Fibroblast of lung (primary cell): ENCODE results near the gene ALKBH6. TPM values are rescaled to one million over a fixed set of nuclear protein-coding genes. Genes with fewer than 3 reads are reported as not detected.

Source experiments
- DNase-seq, 2 donors: peaks; one replicate each; pipeline versions ENCODE4 v3.0.0 to v3.0.0-alpha.2; 2010; ENCODE audit warnings: low read depth in 2 of 2
- H2AFZ ChIP-seq: 2 replicates; pipeline ENCODE4 v1.5.1; 2012; ENCODE audit warnings: low read length, control low read depth, inconsistent platforms
- H3K27ac ChIP-seq: 2 replicates; pipeline ENCODE4 v1.5.1; 2011; ENCODE audit warnings: low read length, control low read depth; ENCODE audit not compliant: insufficient read depth
- H3K27me3 ChIP-seq: 2 replicates; pipeline ENCODE4 v1.5.1; 2011; ENCODE audit warnings: mild to moderate bottlenecking, low read length; ENCODE audit not compliant: control insufficient read depth, insufficient read depth
- H3K36me3 ChIP-seq: 2 replicates; pipeline ENCODE4 v1.5.1; 2011; ENCODE audit warnings: low read length; ENCODE audit not compliant: control insufficient read depth, insufficient read depth
- H3K4me1 ChIP-seq: 2 replicates; pipeline ENCODE4 v1.5.1; 2011; ENCODE audit warnings: low read length; ENCODE audit not compliant: control insufficient read depth, insufficient read depth; ENCODE audit errors: extremely low read depth
- H3K4me2 ChIP-seq: 2 replicates; pipeline ENCODE4 v1.5.1; 2011; ENCODE audit warnings: low read length, control low read depth; ENCODE audit not compliant: insufficient read depth; ENCODE audit errors: extremely low read depth
- H3K4me3 ChIP-seq, 4 experiments: fragments of 200-600 bp in 1 of 4; sonication (generic) in 1 of 4; replicated peaks in 1 of 4; 2 replicates each; pipeline ENCODE4 v1.5.1; 2011 to 2016; ENCODE audit warnings: low read length in 4 of 4, low read depth in 3 of 4, mild to moderate bottlenecking in 3 of 4, control low read depth in 2 of 4, inconsistent platforms in 1 of 4, mixed read lengths in 1 of 4; ENCODE audit not compliant: insufficient read depth in 1 of 4; ENCODE audit errors: control extremely low read depth in 1 of 4
- H3K79me2 ChIP-seq: 2 replicates; pipeline ENCODE4 v1.5.1; 2012; ENCODE audit warnings: mild to moderate bottlenecking, low read length, inconsistent platforms; ENCODE audit not compliant: control insufficient read depth, insufficient read depth
- H3K9ac ChIP-seq: 2 replicates; pipeline ENCODE4 v1.5.1; 2011; ENCODE audit warnings: mild to moderate bottlenecking, low read length, control low read depth; ENCODE audit not compliant: insufficient read depth
- H3K9me3 ChIP-seq: 2 replicates; pipeline ENCODE4 v1.5.1; 2012; ENCODE audit warnings: low read depth, low read length; ENCODE audit not compliant: control insufficient read depth, insufficient read depth
- H4K20me1 ChIP-seq: 2 replicates; pipeline ENCODE4 v1.5.1; 2011; ENCODE audit warnings: low read length; ENCODE audit not compliant: control insufficient read depth, insufficient read depth; ENCODE audit errors: extremely low read depth
- CTCF ChIP-seq, 2 donors: IDR thresholded peaks in 1 of 2; conservative IDR thresholded peaks in 1 of 2; 1 replicate in 1 of 2; 2 replicates in 1 of 2; pipeline ENCODE4 v1.5.1; 2011 to 2012; ENCODE audit warnings: low read length in 2 of 2, control low read depth in 1 of 2, inconsistent platforms in 1 of 2, low read depth in 1 of 2, mild to moderate bottlenecking in 1 of 2
- EZH2 ChIP-seq: IDR thresholded peaks from 2 replicates; pipeline ENCODE4 v1.5.1; 2012; ENCODE audit warnings: low read length, control low read depth, mild to moderate bottlenecking; ENCODE audit errors: missing control alignments
- polyA plus RNA-seq, 2 donors: library from polyadenylated mRNA; depleted of rRNA in 1 of 2; stranded (reverse) in 1 of 2; unstranded in 1 of 2; fragments of >200 nt; gene quantifications; 2 replicates each; pipeline ENCODE4 v1.2.1, GENCODE V29; 2011 to 2012; ENCODE audit warnings: missing spikeins in 1 of 2
- total RNA-seq: library from RNA; depleted of rRNA; stranded (reverse); fragments of >200 nt; gene quantifications from 2 replicates; pipeline ENCODE4 v1.2.1, GENCODE V29; 2014

ALKBH6 gene
- total and polyA plus RNA-seq, 2 donors (not counting 1 experiment from before 2014, with no cell fraction given) = 19.5 to 20.1 TPM

DNA sequence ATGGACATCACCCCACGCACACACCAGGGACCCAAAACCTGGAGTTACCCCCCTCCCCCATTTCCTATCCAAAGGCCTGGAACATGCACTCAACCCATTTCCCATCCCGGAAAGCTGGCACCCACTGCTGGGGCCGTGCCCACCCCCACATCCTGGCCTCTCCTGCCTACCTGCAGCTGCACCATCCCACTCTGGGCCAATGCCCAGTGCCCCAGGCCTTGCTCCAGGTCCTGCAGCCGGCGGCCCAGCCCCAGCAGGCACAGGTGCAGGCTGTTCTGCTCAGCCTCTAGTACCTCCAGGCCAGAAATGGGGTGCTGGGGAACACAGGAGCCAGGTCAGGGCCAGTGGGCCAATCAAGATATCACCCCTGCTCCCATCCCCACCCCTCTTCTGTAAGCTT is 7.1 kb downstream of the ALKBH6 start:
- DNase-seq = no peak
- no peaks in the 10 kb centered on the region for H3K27me3 ChIP-seq
- TF ChIP-seq CTCF (conservative IDR thresholded peaks at IDR 0.05 in 1 of 2, IDR thresholded peaks at IDR 0.05 in 1 of 2; ENCODE audit: low read depth in 1 of 2, low read length in 2 of 2) = no peak
- TF ChIP-seq EZH2 = no peak

DNA sequence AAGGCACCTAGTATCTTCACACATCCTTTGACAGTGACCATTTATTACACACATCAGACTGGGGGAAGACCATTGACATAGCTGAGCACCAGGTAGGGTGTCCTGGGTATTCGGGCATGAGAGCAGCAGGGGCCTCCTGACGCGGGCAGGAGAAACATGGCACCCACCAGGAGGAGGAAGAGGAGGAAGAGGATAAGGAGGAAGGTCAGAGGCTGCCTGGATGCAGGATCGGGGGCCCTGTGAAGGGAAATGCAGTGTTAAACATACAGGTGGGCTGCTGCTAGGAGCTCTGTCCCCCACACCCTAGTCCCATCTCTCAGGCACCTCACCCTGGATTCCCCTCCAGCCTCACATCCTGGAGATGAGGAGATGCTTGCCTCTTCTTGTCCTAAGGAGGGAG is 10.7 kb downstream of the ALKBH6 start:
- no peak for DNase-seq
- Histone ChIP-seq H3K4me3 (no peak overlapping the region), H3K36me3 (no peaks in the 10 kb centered on the region), H3K9ac (no peak overlapping the region), H4K20me1 (no peaks in the 10 kb centered on the region), H3K79me2 (no peaks in the 10 kb centered on the region), H3K4me2 (no peak overlapping the region), H3K9me3 (no peaks in the 10 kb centered on the region), H3K4me1 (peaks cover 4% of the 10 kb centered on the region), H3K27me3 (no peaks in the 10 kb centered on the region), H2AFZ (no peak overlapping the region), H3K27ac (no peak overlapping the region)
- TF ChIP-seq CTCF (conservative IDR thresholded peaks at IDR 0.05 in 1 of 2, IDR thresholded peaks at IDR 0.05 in 1 of 2; ENCODE audit: low read depth in 1 of 2, low read length in 2 of 2) (no peak), EZH2 (no peak)

More for the DNA sequence above, 7.1 kb downstream of the ALKBH6 start:
- Histone ChIP-seq H3K36me3 (no peaks in the 10 kb centered on the region), H3K4me3 (no peak overlapping the region), H2AFZ (no peak overlapping the region), H3K9me3 (no peaks in the 10 kb centered on the region), H3K9ac (no peak overlapping the region), H3K4me1 (peaks cover 3% of the 10 kb centered on the region), H3K79me2 (no peaks in the 10 kb centered on the region), H3K4me2 (no peak overlapping the region), H3K27ac (no peak overlapping the region), H4K20me1 (no peaks in the 10 kb centered on the region)

DNA sequence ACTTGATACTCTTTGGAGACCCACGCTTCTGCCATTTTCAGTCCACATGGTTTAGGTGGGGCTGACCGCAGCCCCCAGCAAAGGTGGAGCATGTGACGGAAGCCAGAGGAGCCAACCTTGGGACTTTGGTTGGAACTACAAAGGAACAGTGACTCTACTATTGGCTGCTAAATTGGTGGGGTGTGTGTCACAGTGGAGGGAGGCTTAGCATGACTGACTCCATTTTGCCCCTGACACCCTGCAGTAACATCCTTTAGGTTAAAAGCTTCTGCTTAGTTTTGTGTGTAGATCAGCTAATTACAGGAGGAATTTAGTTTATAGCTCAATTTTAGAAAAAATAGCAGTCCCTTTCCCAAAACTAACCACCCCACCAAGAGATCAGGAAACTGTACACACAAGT is 12.4 kb downstream of the ALKBH6 start:
- H3K27me3 ChIP-seq = no peaks in the 10 kb centered on the region
- H3K79me2 ChIP-seq = peaks cover under 1% of the 10 kb centered on the region
- TF ChIP-seq EZH2 (no peak), CTCF (conservative IDR thresholded peaks at IDR 0.05 in 1 of 2, IDR thresholded peaks at IDR 0.05 in 1 of 2; ENCODE audit: low read depth in 1 of 2, low read length in 2 of 2) (no peak)
- no peak for DNase-seq
- no peak overlapping the region for H3K4me3 ChIP-seq
- no peak overlapping the region for H3K4me2 ChIP-seq
- peaks cover 4% of the 10 kb centered on the region for H3K4me1 ChIP-seq
- no peaks in the 10 kb centered on the region for H3K9me3 ChIP-seq
- no peak overlapping the region for H2AFZ ChIP-seq
- H4K20me1 ChIP-seq = no peaks in the 10 kb centered on the region
- H3K27ac ChIP-seq = no peak overlapping the region
- no peaks in the 10 kb centered on the region for H3K36me3 ChIP-seq
- no peak overlapping the region for H3K9ac ChIP-seq
